ENCODE measurements around the gene C1orf159.

GRCh38 chr1:1164701-1165451 lies 49.0 kb upstream of the C1orf159 start:
- no peak for TF ChIP-seq CTCF (IDR thresholded peaks at IDR 0.05; ENCODE audit: low read depth, low read length, missing input control)
- TF ChIP-seq RAD21 (IDR thresholded peaks at IDR 0.05): no peak
- no peak for TF ChIP-seq GABPA (IDR thresholded peaks at IDR 0.05 in 1 of 2, conservative IDR thresholded peaks at IDR 0.05 in 1 of 2)
- TF ChIP-seq EGR1 (IDR thresholded peaks at IDR 0.05; ENCODE audit: low read depth in 2 of 2): no peak
- no peak for TF ChIP-seq REST (IDR thresholded peaks at IDR 0.05)
- no peak for TF ChIP-seq MAX (IDR thresholded peaks at IDR 0.05)
- no peak for TF ChIP-seq FOXA1 (IDR thresholded peaks at IDR 0.05)
- no peak for TF ChIP-seq YY1 (IDR thresholded peaks at IDR 0.05)
- TF ChIP-seq ATF3 (IDR thresholded peaks at IDR 0.05): no peak
- TF ChIP-seq TAF1 (conservative IDR thresholded peaks at IDR 0.05): no peak
- TF ChIP-seq SP1 (IDR thresholded peaks at IDR 0.05): no peak

All from liver (tissue), 3 donors.